HepG2 (cell line): ENCODE measurements around the gene RPP21. TPM values are rescaled to one million over a fixed set of nuclear protein-coding genes. Genes with fewer than 3 reads are reported as not detected.

Experiments
- EHMT2 ChIP-seq: fragments of 200-600 bp; sonication (generic); IDR thresholded peaks from 2 replicates; pipeline ENCODE4 v1.7.0; 2017; ENCODE audit warnings: antibody characterized with exemption, low read depth, low read length, borderline replicate concordance
- NFRKB ChIP-seq: fragments of 450-650 bp; IDR thresholded peaks from 2 replicates; pipeline ENCODE4 v1.6.1; 2017
- NR2C2 ChIP-seq: sonication (generic); formaldehyde crosslinking; IDR thresholded peaks from 2 replicates; pipeline ENCODE4 v1.4.0; 2020; ENCODE audit warnings: missing genetic modification reagents, mild to moderate bottlenecking, moderate library complexity, borderline replicate concordance
- PLRG1 ChIP-seq: fragments of 450-650 bp; conservative IDR thresholded peaks from 2 replicates; pipeline ENCODE4 v1.6.1; 2016
- POLR2G ChIP-seq: fragments of 200-400 bp; formaldehyde crosslinking; IDR thresholded peaks from 2 replicates; pipeline ENCODE4 v1.6.1; 2018; ENCODE audit warnings: mild to moderate bottlenecking, low read depth, low read length, moderate library complexity
- YY1 ChIP-seq: IDR thresholded peaks from 2 replicates; pipeline ENCODE4 v1.6.1; 2011; ENCODE audit warnings: low read length, low read depth, moderate library complexity, mild to moderate bottlenecking; ENCODE audit not compliant: insufficient read depth, insufficient replicate concordance
- ZNF12 ChIP-seq: sonication (generic); formaldehyde crosslinking; IDR thresholded peaks from 2 replicates; pipeline ENCODE4 v1.5.0; 2020; ENCODE audit warnings: missing genetic modification reagents
- ZNF274 ChIP-seq: sonication (generic); formaldehyde crosslinking; IDR thresholded peaks from 2 replicates; pipeline ENCODE4 v1.5.1; 2020; ENCODE audit warnings: mild to moderate bottlenecking, missing genetic modification reagents
- ZNF503 ChIP-seq: sonication (generic); formaldehyde crosslinking; IDR thresholded peaks from 2 replicates; pipeline ENCODE4 v1.4.0; 2020; ENCODE audit warnings: missing genetic modification reagents
- polyA plus RNA-seq, 8 experiments: library from polyadenylated mRNA; depleted of rRNA in 3 of 8; stranded (reverse) in 7 of 8; unstranded in 1 of 8; fragments of >200 nt; fragmentation: Illumina TruSeq in 4 of 8; extraction: Trizol in 4 of 8; gene quantifications; 2 replicates each; pipeline versions ENCODE4 v1.2.1 to v1.2.3, GENCODE V29; 2011 to 2016; ENCODE audit warnings: low read depth in 4 of 8, missing spikeins in 1 of 8, mixed read lengths in 1 of 8; ENCODE audit not compliant: insufficient read depth in 1 of 8
- total RNA-seq, 5 experiments: library from RNA; depleted of rRNA; stranded (reverse); fragments of >200 nt; fragmentation: Illumina TruSeq; extraction: Trizol; gene quantifications; 2 replicates each; pipeline ENCODE4 v1.2.3, GENCODE V29; 2016; ENCODE audit warnings: low read depth in 1 of 5
- TF ChIP-seq, protein P1 (sequence below): sonication (generic); formaldehyde crosslinking; IDR thresholded peaks from 2 replicates; pipeline ENCODE4 v1.9.0; 2021; ENCODE audit warnings: mild to moderate bottlenecking, missing genetic modification reagents
- TF ChIP-seq, protein P2 (sequence below): sonication (generic); formaldehyde crosslinking; IDR thresholded peaks from 2 replicates; pipeline ENCODE4 v1.4.0; 2020; ENCODE audit warnings: missing genetic modification reagents
- TF ChIP-seq, protein P3 (sequence below): sonication (generic); formaldehyde crosslinking; IDR thresholded peaks from 2 replicates; pipeline ENCODE4 v1.4.0; 2020; ENCODE audit warnings: missing genetic modification reagents, mild to moderate bottlenecking, borderline replicate concordance

Gene RPP21
- total and polyA plus RNA-seq, 2 of the 13 experiments (the other 11 are each of a cell fraction or from before 2014, with no cell fraction given) = 53.1 to 72.3 TPM

- TF ChIP-seq, protein P1, sequence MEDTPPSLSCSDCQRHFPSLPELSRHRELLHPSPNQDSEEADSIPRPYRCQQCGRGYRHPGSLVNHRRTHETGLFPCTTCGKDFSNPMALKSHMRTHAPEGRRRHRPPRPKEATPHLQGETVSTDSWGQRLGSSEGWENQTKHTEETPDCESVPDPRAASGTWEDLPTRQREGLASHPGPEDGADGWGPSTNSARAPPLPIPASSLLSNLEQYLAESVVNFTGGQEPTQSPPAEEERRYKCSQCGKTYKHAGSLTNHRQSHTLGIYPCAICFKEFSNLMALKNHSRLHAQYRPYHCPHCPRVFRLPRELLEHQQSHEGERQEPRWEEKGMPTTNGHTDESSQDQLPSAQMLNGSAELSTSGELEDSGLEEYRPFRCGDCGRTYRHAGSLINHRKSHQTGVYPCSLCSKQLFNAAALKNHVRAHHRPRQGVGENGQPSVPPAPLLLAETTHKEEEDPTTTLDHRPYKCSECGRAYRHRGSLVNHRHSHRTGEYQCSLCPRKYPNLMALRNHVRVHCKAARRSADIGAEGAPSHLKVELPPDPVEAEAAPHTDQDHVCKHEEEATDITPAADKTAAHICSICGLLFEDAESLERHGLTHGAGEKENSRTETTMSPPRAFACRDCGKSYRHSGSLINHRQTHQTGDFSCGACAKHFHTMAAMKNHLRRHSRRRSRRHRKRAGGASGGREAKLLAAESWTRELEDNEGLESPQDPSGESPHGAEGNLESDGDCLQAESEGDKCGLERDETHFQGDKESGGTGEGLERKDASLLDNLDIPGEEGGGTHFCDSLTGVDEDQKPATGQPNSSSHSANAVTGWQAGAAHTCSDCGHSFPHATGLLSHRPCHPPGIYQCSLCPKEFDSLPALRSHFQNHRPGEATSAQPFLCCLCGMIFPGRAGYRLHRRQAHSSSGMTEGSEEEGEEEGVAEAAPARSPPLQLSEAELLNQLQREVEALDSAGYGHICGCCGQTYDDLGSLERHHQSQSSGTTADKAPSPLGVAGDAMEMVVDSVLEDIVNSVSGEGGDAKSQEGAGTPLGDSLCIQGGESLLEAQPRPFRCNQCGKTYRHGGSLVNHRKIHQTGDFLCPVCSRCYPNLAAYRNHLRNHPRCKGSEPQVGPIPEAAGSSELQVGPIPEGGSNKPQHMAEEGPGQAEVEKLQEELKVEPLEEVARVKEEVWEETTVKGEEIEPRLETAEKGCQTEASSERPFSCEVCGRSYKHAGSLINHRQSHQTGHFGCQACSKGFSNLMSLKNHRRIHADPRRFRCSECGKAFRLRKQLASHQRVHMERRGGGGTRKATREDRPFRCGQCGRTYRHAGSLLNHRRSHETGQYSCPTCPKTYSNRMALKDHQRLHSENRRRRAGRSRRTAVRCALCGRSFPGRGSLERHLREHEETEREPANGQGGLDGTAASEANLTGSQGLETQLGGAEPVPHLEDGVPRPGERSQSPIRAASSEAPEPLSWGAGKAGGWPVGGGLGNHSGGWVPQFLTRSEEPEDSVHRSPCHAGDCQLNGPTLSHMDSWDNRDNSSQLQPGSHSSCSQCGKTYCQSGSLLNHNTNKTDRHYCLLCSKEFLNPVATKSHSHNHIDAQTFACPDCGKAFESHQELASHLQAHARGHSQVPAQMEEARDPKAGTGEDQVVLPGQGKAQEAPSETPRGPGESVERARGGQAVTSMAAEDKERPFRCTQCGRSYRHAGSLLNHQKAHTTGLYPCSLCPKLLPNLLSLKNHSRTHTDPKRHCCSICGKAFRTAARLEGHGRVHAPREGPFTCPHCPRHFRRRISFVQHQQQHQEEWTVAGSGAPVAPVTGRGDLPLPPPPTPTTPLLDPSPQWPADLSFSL (CRISPR knock-in tag) = no peak
- TF ChIP-seq ZNF12 (CRISPR knock-in tag) (peak; percentile 60; the same call in 1 of the 2 replicates), POLR2G (no peak), YY1 (no peak), ZNF503 (CRISPR knock-in tag) (no peak), PLRG1 (no peak), EHMT2 (peak; percentile 96), NR2C2 (CRISPR knock-in tag) (no peak), NFRKB (no peak), ZNF274 (CRISPR knock-in tag) (no peak)
- TF ChIP-seq, protein P2, sequence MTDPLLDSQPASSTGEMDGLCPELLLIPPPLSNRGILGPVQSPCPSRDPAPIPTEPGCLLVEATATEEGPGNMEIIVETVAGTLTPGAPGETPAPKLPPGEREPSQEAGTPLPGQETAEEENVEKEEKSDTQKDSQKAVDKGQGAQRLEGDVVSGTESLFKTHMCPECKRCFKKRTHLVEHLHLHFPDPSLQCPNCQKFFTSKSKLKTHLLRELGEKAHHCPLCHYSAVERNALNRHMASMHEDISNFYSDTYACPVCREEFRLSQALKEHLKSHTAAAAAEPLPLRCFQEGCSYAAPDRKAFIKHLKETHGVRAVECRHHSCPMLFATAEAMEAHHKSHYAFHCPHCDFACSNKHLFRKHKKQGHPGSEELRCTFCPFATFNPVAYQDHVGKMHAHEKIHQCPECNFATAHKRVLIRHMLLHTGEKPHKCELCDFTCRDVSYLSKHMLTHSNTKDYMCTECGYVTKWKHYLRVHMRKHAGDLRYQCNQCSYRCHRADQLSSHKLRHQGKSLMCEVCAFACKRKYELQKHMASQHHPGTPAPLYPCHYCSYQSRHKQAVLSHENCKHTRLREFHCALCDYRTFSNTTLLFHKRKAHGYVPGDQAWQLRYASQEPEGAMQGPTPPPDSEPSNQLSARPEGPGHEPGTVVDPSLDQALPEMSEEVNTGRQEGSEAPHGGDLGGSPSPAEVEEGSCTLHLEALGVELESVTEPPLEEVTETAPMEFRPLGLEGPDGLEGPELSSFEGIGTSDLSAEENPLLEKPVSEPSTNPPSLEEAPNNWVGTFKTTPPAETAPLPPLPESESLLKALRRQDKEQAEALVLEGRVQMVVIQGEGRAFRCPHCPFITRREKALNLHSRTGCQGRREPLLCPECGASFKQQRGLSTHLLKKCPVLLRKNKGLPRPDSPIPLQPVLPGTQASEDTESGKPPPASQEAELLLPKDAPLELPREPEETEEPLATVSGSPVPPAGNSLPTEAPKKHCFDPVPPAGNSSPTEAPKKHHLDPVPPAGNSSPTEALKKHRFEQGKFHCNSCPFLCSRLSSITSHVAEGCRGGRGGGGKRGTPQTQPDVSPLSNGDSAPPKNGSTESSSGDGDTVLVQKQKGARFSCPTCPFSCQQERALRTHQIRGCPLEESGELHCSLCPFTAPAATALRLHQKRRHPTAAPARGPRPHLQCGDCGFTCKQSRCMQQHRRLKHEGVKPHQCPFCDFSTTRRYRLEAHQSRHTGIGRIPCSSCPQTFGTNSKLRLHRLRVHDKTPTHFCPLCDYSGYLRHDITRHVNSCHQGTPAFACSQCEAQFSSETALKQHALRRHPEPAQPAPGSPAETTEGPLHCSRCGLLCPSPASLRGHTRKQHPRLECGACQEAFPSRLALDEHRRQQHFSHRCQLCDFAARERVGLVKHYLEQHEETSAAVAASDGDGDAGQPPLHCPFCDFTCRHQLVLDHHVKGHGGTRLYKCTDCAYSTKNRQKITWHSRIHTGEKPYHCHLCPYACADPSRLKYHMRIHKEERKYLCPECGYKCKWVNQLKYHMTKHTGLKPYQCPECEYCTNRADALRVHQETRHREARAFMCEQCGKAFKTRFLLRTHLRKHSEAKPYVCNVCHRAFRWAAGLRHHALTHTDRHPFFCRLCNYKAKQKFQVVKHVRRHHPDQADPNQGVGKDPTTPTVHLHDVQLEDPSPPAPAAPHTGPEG = no peak
- TF ChIP-seq, protein P3, sequence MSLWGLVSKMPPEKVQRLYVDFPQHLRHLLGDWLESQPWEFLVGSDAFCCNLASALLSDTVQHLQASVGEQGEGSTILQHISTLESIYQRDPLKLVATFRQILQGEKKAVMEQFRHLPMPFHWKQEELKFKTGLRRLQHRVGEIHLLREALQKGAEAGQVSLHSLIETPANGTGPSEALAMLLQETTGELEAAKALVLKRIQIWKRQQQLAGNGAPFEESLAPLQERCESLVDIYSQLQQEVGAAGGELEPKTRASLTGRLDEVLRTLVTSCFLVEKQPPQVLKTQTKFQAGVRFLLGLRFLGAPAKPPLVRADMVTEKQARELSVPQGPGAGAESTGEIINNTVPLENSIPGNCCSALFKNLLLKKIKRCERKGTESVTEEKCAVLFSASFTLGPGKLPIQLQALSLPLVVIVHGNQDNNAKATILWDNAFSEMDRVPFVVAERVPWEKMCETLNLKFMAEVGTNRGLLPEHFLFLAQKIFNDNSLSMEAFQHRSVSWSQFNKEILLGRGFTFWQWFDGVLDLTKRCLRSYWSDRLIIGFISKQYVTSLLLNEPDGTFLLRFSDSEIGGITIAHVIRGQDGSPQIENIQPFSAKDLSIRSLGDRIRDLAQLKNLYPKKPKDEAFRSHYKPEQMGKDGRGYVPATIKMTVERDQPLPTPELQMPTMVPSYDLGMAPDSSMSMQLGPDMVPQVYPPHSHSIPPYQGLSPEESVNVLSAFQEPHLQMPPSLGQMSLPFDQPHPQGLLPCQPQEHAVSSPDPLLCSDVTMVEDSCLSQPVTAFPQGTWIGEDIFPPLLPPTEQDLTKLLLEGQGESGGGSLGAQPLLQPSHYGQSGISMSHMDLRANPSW = no peak
Observed at GRCh38 chr6:30378290-30378937, 33.5 kb downstream of the RPP21 start (continued).
